GM18502 (cell line): ENCODE data around the gene RILP.
"Not testable (repeated sequence)": the region's sequence is repeated elsewhere in the genome, so short reads cannot be mapped to it uniquely, and the experiment has no call there.

ENCODE experiments used
- ATAC-seq: cut with Tn5 transposase; IDR thresholded peaks from one replicate; pipeline ENCODE4 v1.9.1; 2021; ENCODE audit warnings: mild to moderate bottlenecking; ENCODE audit not compliant: unreplicated experiment, poor library complexity

The RILP gene

GRCh38 chr17:1649844-1650501, at the start of gene RILP:
RILP (minus strand) TSS chr17:1649866; CDS start chr17:1649804, 62 bp downstream.
- ATAC-seq = peak; percentile 9

- ATAC-seq = no peak
Measured at GRCh38 chr17:1697681-1698080, 48.0 kb upstream of the RILP start.

- no peak for ATAC-seq
Measured at GRCh38 chr17:1695365-1695764, 45.7 kb upstream of the RILP start.

- no peak for ATAC-seq
Measured at GRCh38 chr17:1693339-1693738, 43.7 kb upstream of the RILP start.

- no peak for ATAC-seq
Measured at GRCh38 chr17:1690544-1691221, 41.0 kb upstream of the RILP start.

GRCh38 chr17:1688405-1688804, 38.7 kb upstream of the RILP start:
- not testable (repeated sequence) for ATAC-seq

GRCh38 chr17:1686086-1686485, 36.4 kb upstream of the RILP start:
- ATAC-seq = no peak

- peak; percentile 98 for ATAC-seq
Measured at GRCh38 chr17:1684378-1685189, 34.9 kb upstream of the RILP start, which contains the start of gene PRPF8. PRPF8 (minus strand) TSS chr17:1684867; CDS start chr17:1684571, 296 bp downstream.

GRCh38 chr17:1683459-1683858, 33.8 kb upstream of the RILP start:
- no peak for ATAC-seq

GRCh38 chr17:1676401-1676800, 26.7 kb upstream of the RILP start:
- no peak for ATAC-seq

GRCh38 chr17:1673041-1673785, 23.5 kb upstream of the RILP start:
- no peak for ATAC-seq

GRCh38 chr17:1663934-1664333, 14.3 kb upstream of the RILP start:
- not testable (repeated sequence) for ATAC-seq

- no peak for ATAC-seq
Measured at GRCh38 chr17:1661045-1661444, 11.4 kb upstream of the RILP start.

- ATAC-seq = no peak
Measured at GRCh38 chr17:1658100-1658499, 8.4 kb upstream of the RILP start.

GRCh38 chr17:1653735-1654134, 4.1 kb upstream of the RILP start:
- ATAC-seq = no peak

GRCh38 chr17:1652794-1653193, 3.1 kb upstream of the RILP start:
- not testable (repeated sequence) for ATAC-seq

GRCh38 chr17:1651559-1651844, 1.8 kb upstream of the RILP start:
- no peak for ATAC-seq

- ATAC-seq = no peak
Measured at GRCh38 chr17:1650731-1651558, 1.3 kb upstream of the RILP start.

GRCh38 chr17:1648963-1649843, 463 bp downstream of the RILP start:
- peak; percentile 50 for ATAC-seq
